ENCODE results near the gene RAB27A. TPM values are rescaled to one million over a fixed set of nuclear protein-coding genes. Genes with fewer than 3 reads are reported as not detected.
A peak's percentile ranks its signal among the peaks of the same experiment; 100 is the strongest.

RAB27A gene
- total RNA-seq, 1 experiment from 2014 or later = 4.7 TPM

- Mint-ChIP-seq H3K4me1 (peaks cover 17% of the 10 kb centered on the region), H3K9me3 (no peaks in the 10 kb centered on the region), H3K27ac (peak overlapping the region; percentile 34), H3K36me3 (no peaks in the 10 kb centered on the region), H3K27me3 (ENCODE audit: low read depth) (no peaks in the 10 kb centered on the region), H3K4me3 (no peak overlapping the region)
- DNase-seq (ENCODE audit: low spot score) (no peak), ATAC-seq (no peak)
- ChIA-PET POLR2A (no interaction called here), CTCF (no interaction called here)
- TF ChIP-seq OVOL2 (CRISPR knock-in tag; IDR thresholded peaks at IDR 0.05; ENCODE audit: borderline replicate concordance) = no peak
- TF ChIP-seq GABPB1 (CRISPR knock-in tag; IDR thresholded peaks at IDR 0.05) = peak; percentile 47; the same call in 1 of the 2 replicates
Measured at GRCh38 chr15:55221090-55222011, 68.3 kb downstream of the RAB27A start.

- H3K4me3 Mint-ChIP-seq = no peak overlapping the region
- POLR2A ChIA-PET = no interaction called here
- H3K27ac Mint-ChIP-seq = peak overlapping the region; percentile 34; the same call in 1 of the 2 replicates
Measured at GRCh38 chr15:55220606-55221005, 69.0 kb downstream of the RAB27A start.

GRCh38 chr15:55218056-55218455 lies 71.6 kb downstream of the RAB27A start:
- no peak for TF ChIP-seq USF1 (CRISPR knock-in tag; IDR thresholded peaks at IDR 0.05)
- ATAC-seq (no peak), DNase-seq (ENCODE audit: low spot score) (no peak)
- Mint-ChIP-seq H3K4me1 (peaks cover 17% of the 10 kb centered on the region), H3K36me3 (no peaks in the 10 kb centered on the region), H3K27ac (no peak overlapping the region), H3K9me3 (peaks cover 4% of the 10 kb centered on the region; the same call in 1 of the 2 replicates), H3K4me3 (no peak overlapping the region), H3K27me3 (ENCODE audit: low read depth) (no peaks in the 10 kb centered on the region)
- CTCF ChIA-PET = interaction anchor here (1.0 to 4.7 kb wide), 8 partner anchors 9 to 222 kb away, joined by 3 to 32 read pairs (median 10); partner anchors contain the start of genes CCPG1 and PIERCE2
- POLR2A ChIA-PET = no interaction called here

More at GRCh38 chr15:55220606-55221005, 69.0 kb downstream of the RAB27A start:
- H3K36me3 Mint-ChIP-seq = no peaks in the 10 kb centered on the region
- H3K27me3 Mint-ChIP-seq (ENCODE audit: low read depth) = no peaks in the 10 kb centered on the region
- peaks cover 17% of the 10 kb centered on the region for H3K4me1 Mint-ChIP-seq
- H3K9me3 Mint-ChIP-seq = no peaks in the 10 kb centered on the region
- no peak for DNase-seq (ENCODE audit: low spot score)
- no peak for ATAC-seq
- CTCF ChIA-PET = no interaction called here
- TF ChIP-seq ETV6 (CRISPR knock-in tag; IDR thresholded peaks at IDR 0.05) = no peak
- no peak for TF ChIP-seq MXD4 (CRISPR knock-in tag; IDR thresholded peaks at IDR 0.05; ENCODE audit: borderline replicate concordance)
- no peak for TF ChIP-seq FOXP4 (CRISPR knock-in tag; IDR thresholded peaks at IDR 0.05)
- no peak for TF ChIP-seq ELF4 (CRISPR knock-in tag; IDR thresholded peaks at IDR 0.05; ENCODE audit: low read depth)

GRCh38 chr15:55204464-55204863 lies 85.1 kb downstream of the RAB27A start:
- ATAC-seq = no peak
- H3K4me1 Mint-ChIP-seq = no peaks in the 10 kb centered on the region; the same call in 1 of the 2 replicates
- TF ChIP-seq ZNF219 (CRISPR knock-in tag; IDR thresholded peaks at IDR 0.05; ENCODE audit: borderline replicate concordance) = no peak
- TF ChIP-seq USF2 (CRISPR knock-in tag; IDR thresholded peaks at IDR 0.05) = no peak
- TF ChIP-seq ETV6 (CRISPR knock-in tag; IDR thresholded peaks at IDR 0.05) = no peak
- TF ChIP-seq TCF7 (CRISPR knock-in tag; IDR thresholded peaks at IDR 0.05; ENCODE audit: low read depth) = no peak
- TF ChIP-seq ZNF232 (CRISPR knock-in tag; IDR thresholded peaks at IDR 0.05) = no peak
- TF ChIP-seq E2F4 (CRISPR knock-in tag; IDR thresholded peaks at IDR 0.05; ENCODE audit: borderline replicate concordance, low read depth) = no peak
- TF ChIP-seq ATF6 (CRISPR knock-in tag; IDR thresholded peaks at IDR 0.05) = no peak
- TF ChIP-seq ZNF671 (CRISPR knock-in tag; IDR thresholded peaks at IDR 0.05) = no peak
- no peak for TF ChIP-seq ZNF425 (CRISPR knock-in tag; conservative IDR thresholded peaks at IDR 0.05)
- TF ChIP-seq JAZF1 (CRISPR knock-in tag; IDR thresholded peaks at IDR 0.05) = no peak
- TF ChIP-seq NFATC4 (CRISPR knock-in tag; IDR thresholded peaks at IDR 0.05) = no peak

More at GRCh38 chr15:55204464-55204863, 85.1 kb downstream of the RAB27A start:
- CTCF ChIA-PET = no interaction called here
- H3K9me3 Mint-ChIP-seq = peaks cover under 1% of the 10 kb centered on the region
- no peaks in the 10 kb centered on the region for H3K36me3 Mint-ChIP-seq
- H3K27me3 Mint-ChIP-seq (ENCODE audit: low read depth) = no peaks in the 10 kb centered on the region
- POLR2A ChIA-PET = no interaction called here
- DNase-seq (ENCODE audit: low spot score) = no peak
- no peak overlapping the region for H3K4me3 Mint-ChIP-seq
- no peak overlapping the region for H3K27ac Mint-ChIP-seq
